ENCODE data around the gene CMSS1.

The CMSS1 gene

DNA sequence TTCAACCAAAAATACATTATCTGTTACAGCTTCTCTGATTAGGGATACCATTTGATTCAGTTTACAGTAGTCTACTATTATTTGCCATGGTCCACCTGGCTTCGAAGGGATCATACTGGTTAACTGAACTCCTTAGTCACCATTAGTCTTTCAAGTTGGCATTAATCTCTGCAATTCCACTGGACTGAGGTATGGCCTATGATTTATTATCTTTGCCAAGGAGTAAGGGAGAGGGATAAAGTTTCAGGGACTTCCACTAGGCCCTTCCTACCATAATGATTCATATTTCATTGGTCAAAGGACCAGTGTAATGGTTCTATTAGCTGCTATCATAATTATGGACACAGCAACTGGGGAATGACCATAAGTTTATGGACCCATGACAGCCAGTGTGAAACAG lies 7.3 kb upstream of the CMSS1 start:
- Histone ChIP-seq H3K9me3 (ENCODE audit: control insufficient read depth, insufficient read depth, low read length) (no peaks in the 10 kb centered on the region), H3K27ac (ENCODE audit: low read length) (no peak overlapping the region), H3K36me3 (ENCODE audit: control insufficient read depth, insufficient read depth, low read length) (no peaks in the 10 kb centered on the region), H3K27me3 (ENCODE audit: control insufficient read depth, insufficient read depth, low read length) (no peaks in the 10 kb centered on the region), H3K4me3 (ENCODE audit: low read length) (no peak overlapping the region), H3K4me1 (ENCODE audit: control insufficient read depth, insufficient read depth, low read length) (no peaks in the 10 kb centered on the region)
- no peak for DNase-seq (ENCODE audit: low read depth, low spot score)
- WGBS (ENCODE audit: insufficient coverage, insufficient read length): no CpG with 5 or more reads among the region's 1 CpG

DNA sequence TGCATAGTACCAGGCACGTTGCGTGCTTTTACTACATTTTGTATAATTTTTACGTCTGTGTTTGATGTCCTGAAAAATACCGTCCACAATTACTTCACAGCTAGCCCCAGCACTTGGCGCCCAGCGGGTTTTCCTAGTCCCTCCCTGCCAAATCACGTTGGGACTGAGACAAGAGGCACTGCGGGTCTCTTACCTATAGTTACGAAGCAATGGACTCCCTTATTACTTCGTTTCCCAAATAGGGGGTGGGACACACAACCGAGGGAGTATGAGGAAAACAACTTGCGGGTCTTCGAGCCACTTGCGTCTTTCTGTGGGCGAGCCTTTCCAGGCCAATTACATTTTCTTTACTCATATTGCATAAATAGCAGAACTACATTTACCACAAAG lies 620 bp upstream of the CMSS1 start:
- Histone ChIP-seq H3K4me3 (ENCODE audit: low read length) (peak overlapping the region; percentile 90; the same call in 1 of the 2 replicates), H3K27ac (ENCODE audit: low read length) (no peak overlapping the region), H3K27me3 (ENCODE audit: control insufficient read depth, insufficient read depth, low read length) (no peaks in the 10 kb centered on the region), H3K9me3 (ENCODE audit: control insufficient read depth, insufficient read depth, low read length) (no peaks in the 10 kb centered on the region), H3K4me1 (ENCODE audit: control insufficient read depth, insufficient read depth, low read length) (no peaks in the 10 kb centered on the region), H3K36me3 (ENCODE audit: control insufficient read depth, insufficient read depth, low read length) (no peaks in the 10 kb centered on the region)
- no peak for DNase-seq (ENCODE audit: low read depth, low spot score)
- WGBS (ENCODE audit: insufficient coverage, insufficient read length): no CpG with 5 or more reads among the region's 15 CpGs

DNA sequence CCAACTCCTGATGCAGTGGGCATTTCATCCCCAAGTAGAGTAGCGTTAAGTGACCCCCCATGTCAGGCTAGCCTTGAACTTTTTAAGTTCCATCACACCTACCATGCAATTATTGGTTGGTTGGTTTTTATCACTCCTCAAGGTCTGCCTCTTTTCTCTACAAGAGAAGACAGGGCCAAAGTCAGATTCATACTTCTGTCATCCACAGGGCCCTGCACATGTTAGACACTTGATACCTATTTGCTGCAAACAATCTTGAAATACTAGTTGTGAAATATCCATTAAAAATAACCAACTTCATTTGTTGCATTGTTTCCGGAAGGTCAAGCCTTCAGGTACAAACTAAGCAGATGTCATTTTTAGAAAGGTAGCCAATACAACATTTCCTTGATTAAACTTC lies 1.2 kb downstream of the CMSS1 start:
- H3K4me1 ChIP-seq (ENCODE audit: control insufficient read depth, insufficient read depth, low read length): no peaks in the 10 kb centered on the region
- no peaks in the 10 kb centered on the region for H3K9me3 ChIP-seq (ENCODE audit: control insufficient read depth, insufficient read depth, low read length)
- no peaks in the 10 kb centered on the region for H3K36me3 ChIP-seq (ENCODE audit: control insufficient read depth, insufficient read depth, low read length)
- DNase-seq (ENCODE audit: low read depth, low spot score): no peak
- WGBS (ENCODE audit: insufficient coverage, insufficient read length): no CpG with 5 or more reads among the region's 2 CpGs
- H3K4me3 ChIP-seq (ENCODE audit: low read length): no peak overlapping the region
- no peak overlapping the region for H3K27ac ChIP-seq (ENCODE audit: low read length)
- H3K27me3 ChIP-seq (ENCODE audit: control insufficient read depth, insufficient read depth, low read length): no peaks in the 10 kb centered on the region

DNA sequence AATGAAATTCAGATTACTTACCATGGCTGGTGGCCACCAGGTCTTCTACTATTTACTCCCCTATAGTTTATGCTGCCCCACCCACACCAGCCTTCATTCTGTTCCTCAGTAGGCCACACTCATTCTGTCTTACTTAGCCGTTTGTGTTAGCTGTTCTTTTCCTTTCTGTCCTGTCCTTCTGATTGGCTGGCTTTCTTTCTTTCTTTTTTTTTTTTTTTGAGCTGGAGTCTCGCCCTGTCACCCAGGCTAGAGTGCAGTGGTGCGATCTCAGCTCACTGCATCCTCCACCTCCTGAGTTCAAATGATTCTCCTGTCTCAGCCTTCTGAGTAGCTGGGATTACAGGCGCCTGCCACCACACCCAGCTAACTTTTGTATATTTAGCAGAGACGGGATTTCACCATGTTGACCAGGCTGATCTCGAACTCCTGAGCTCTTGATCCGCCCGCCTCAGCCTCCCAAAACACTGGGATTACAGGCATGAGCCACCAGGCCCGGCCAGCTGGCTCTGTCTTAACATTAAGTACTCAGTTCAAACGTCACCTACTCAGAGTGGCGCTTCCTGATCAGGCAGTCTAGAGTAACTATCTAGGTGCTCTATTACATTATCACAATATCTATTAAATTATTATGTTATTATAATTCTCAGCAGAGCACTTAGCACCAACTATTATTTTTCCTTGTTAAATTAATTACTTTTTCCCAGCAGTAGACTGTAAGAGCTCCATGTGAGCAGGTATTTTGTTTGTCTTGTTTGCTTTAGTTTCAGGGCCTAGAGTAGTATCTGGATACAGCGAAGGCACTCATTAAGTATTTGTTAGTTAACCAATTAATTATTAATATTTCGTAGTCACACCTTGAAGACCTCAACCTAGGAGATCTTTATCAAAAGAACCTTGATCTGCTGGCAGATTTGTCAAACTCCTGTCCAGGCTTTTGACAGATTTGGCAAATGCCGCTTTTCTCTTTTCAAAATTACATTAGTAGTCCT lies 6.4 kb downstream of the CMSS1 start:
- Histone ChIP-seq H3K36me3 (ENCODE audit: control insufficient read depth, insufficient read depth, low read length) (no peaks in the 10 kb centered on the region), H3K27me3 (ENCODE audit: control insufficient read depth, insufficient read depth, low read length) (no peaks in the 10 kb centered on the region), H3K4me1 (ENCODE audit: control insufficient read depth, insufficient read depth, low read length) (no peaks in the 10 kb centered on the region), H3K27ac (ENCODE audit: low read length) (no peak overlapping the region), H3K9me3 (ENCODE audit: control insufficient read depth, insufficient read depth, low read length) (no peaks in the 10 kb centered on the region), H3K4me3 (ENCODE audit: low read length) (no peak overlapping the region)
- no CpG with 5 or more reads among the region's 14 CpGs for WGBS (ENCODE audit: insufficient coverage, insufficient read length)
- DNase-seq (ENCODE audit: low read depth, low spot score): no peak

DNA sequence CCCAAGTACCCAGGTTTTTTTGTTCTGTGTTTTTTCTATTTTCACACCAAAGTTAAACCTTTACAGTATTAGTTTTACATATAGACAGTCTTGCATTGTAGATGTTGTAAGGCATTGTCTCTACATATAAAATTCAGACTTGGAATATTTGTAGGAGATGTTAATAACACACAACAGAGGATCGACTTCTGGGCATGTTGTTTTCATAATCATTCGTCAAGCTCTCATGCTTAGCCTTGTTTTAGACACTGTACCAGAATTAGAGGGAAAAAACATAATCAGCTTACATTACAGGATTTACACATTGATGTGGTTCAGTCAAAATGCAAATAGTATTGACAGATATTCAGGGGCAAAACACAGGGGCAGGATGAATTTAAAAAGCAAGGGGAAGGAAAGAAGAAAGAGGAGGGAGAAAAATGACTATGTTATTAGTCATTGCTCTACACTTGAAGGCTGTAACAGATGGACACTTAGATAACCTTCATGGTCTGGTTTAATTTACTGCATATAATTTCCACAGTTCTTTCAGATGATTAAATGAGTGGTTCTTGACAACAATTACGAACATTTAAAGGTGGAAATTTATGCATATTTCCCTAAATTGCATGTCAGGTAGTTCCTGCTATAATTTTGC lies 7.5 kb downstream of the CMSS1 start:
- DNase-seq (ENCODE audit: low read depth, low spot score): no peak
- no peaks in the 10 kb centered on the region for H3K27me3 ChIP-seq (ENCODE audit: control insufficient read depth, insufficient read depth, low read length)
- no peaks in the 10 kb centered on the region for H3K4me1 ChIP-seq (ENCODE audit: control insufficient read depth, insufficient read depth, low read length)
- no CpG with 5 or more reads among the region's 3 CpGs for WGBS (ENCODE audit: insufficient coverage, insufficient read length)
- H3K9me3 ChIP-seq (ENCODE audit: control insufficient read depth, insufficient read depth, low read length): no peaks in the 10 kb centered on the region
- H3K27ac ChIP-seq (ENCODE audit: low read length): no peak overlapping the region
- H3K36me3 ChIP-seq (ENCODE audit: control insufficient read depth, insufficient read depth, low read length): no peaks in the 10 kb centered on the region
- no peak overlapping the region for H3K4me3 ChIP-seq (ENCODE audit: low read length)

DNA sequence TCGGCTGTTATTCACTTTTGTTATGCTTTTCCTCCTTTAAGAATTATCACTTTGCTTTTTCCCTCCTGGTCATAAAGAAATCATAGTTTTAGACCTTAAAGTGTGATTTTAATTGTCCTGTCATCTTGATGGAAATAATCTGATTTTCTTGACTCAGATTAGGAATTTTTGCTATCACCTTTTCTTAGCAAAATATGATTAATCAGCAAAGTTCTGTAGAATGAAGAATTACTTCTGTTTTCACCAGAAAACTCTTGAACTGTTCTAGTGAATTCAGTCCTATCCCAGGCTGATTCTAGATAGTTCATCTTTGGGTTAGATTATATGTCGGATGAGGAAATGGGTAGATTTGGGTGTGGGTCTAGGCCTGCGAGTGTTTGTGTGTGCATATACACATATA lies 12.2 kb downstream of the CMSS1 start:
- DNase-seq (ENCODE audit: low read depth, low spot score): no peak
- no peaks in the 10 kb centered on the region for H3K36me3 ChIP-seq (ENCODE audit: control insufficient read depth, insufficient read depth, low read length)
- H3K4me1 ChIP-seq (ENCODE audit: control insufficient read depth, insufficient read depth, low read length): peaks cover 2% of the 10 kb centered on the region; the same call in 1 of the 2 replicates
- WGBS (ENCODE audit: insufficient coverage, insufficient read length): no CpG with 5 or more reads among the region's 3 CpGs
- no peaks in the 10 kb centered on the region for H3K27me3 ChIP-seq (ENCODE audit: control insufficient read depth, insufficient read depth, low read length)
- H3K4me3 ChIP-seq (ENCODE audit: low read length): no peak overlapping the region
- H3K27ac ChIP-seq (ENCODE audit: low read length): no peak overlapping the region
- no peaks in the 10 kb centered on the region for H3K9me3 ChIP-seq (ENCODE audit: control insufficient read depth, insufficient read depth, low read length)

- H3K36me3 ChIP-seq (ENCODE audit: control insufficient read depth, insufficient read depth, low read length): no peaks in the 10 kb centered on the region
- no peak overlapping the region for H3K27ac ChIP-seq (ENCODE audit: low read length)
- no peaks in the 10 kb centered on the region for H3K27me3 ChIP-seq (ENCODE audit: control insufficient read depth, insufficient read depth, low read length)
- no peak for DNase-seq (ENCODE audit: low read depth, low spot score)
- no peaks in the 10 kb centered on the region for H3K9me3 ChIP-seq (ENCODE audit: control insufficient read depth, insufficient read depth, low read length)
- H3K4me1 ChIP-seq (ENCODE audit: control insufficient read depth, insufficient read depth, low read length): peaks cover 2% of the 10 kb centered on the region; the same call in 1 of the 2 replicates
- no CpG with 5 or more reads among the region's 4 CpGs for WGBS (ENCODE audit: insufficient coverage, insufficient read length)
- H3K4me3 ChIP-seq (ENCODE audit: low read length): no peak overlapping the region
These were observed 16.0 kb downstream of the CMSS1 start for GRCh38 chr3:99833617-99834205.

- no peak for DNase-seq (ENCODE audit: low read depth, low spot score)
- Histone ChIP-seq H3K9me3 (ENCODE audit: control insufficient read depth, insufficient read depth, low read length) (no peaks in the 10 kb centered on the region), H3K36me3 (ENCODE audit: control insufficient read depth, insufficient read depth, low read length) (no peaks in the 10 kb centered on the region), H3K27ac (ENCODE audit: low read length) (no peak overlapping the region), H3K27me3 (ENCODE audit: control insufficient read depth, insufficient read depth, low read length) (no peaks in the 10 kb centered on the region), H3K4me3 (ENCODE audit: low read length) (no peak overlapping the region), H3K4me1 (ENCODE audit: control insufficient read depth, insufficient read depth, low read length) (peaks cover 2% of the 10 kb centered on the region; the same call in 1 of the 2 replicates)
- WGBS (ENCODE audit: insufficient coverage, insufficient read length): no CpG with 5 or more reads among the region's 2 CpGs
These were observed 16.7 kb downstream of the CMSS1 start for GRCh38 chr3:99834211-99834957.

DNA sequence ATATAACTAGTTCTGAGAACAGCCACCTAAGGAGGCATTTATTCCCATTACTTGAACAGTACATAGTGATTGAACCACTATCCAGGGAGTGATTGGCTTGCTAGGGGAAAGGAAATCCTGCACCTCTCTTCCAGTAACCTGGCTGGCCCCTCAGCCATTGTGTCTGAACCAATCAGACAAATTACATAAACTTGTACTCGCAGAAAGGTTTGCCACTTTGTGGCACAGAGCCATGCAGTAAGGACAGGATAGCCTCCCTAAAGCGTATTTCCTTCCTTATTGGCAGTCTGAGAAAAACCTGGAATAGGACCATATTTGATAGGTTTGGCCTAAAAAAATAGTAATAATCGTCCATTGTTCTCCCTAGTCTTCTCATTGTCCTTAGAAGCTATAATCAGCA lies 19.0 kb downstream of the CMSS1 start:
- Histone ChIP-seq H3K9me3 (ENCODE audit: control insufficient read depth, insufficient read depth, low read length) (no peaks in the 10 kb centered on the region), H3K4me3 (ENCODE audit: low read length) (no peak overlapping the region), H3K36me3 (ENCODE audit: control insufficient read depth, insufficient read depth, low read length) (no peaks in the 10 kb centered on the region), H3K27ac (ENCODE audit: low read length) (no peak overlapping the region), H3K4me1 (ENCODE audit: control insufficient read depth, insufficient read depth, low read length) (peaks cover 2% of the 10 kb centered on the region; the same call in 1 of the 2 replicates), H3K27me3 (ENCODE audit: control insufficient read depth, insufficient read depth, low read length) (no peaks in the 10 kb centered on the region)
- WGBS (ENCODE audit: insufficient coverage, insufficient read length): no CpG with 5 or more reads among the region's 3 CpGs
- DNase-seq (ENCODE audit: low read depth, low spot score): no peak

GRCh38 chr3:99837715-99838114 lies 20.1 kb downstream of the CMSS1 start:
- H3K4me3 ChIP-seq (ENCODE audit: low read length): no peak overlapping the region
- H3K27me3 ChIP-seq (ENCODE audit: control insufficient read depth, insufficient read depth, low read length): no peaks in the 10 kb centered on the region
- no peak for DNase-seq (ENCODE audit: low read depth, low spot score)
- no peaks in the 10 kb centered on the region for H3K36me3 ChIP-seq (ENCODE audit: control insufficient read depth, insufficient read depth, low read length)
- H3K27ac ChIP-seq (ENCODE audit: low read length): no peak overlapping the region
- no peaks in the 10 kb centered on the region for H3K9me3 ChIP-seq (ENCODE audit: control insufficient read depth, insufficient read depth, low read length)
- no peaks in the 10 kb centered on the region for H3K4me1 ChIP-seq (ENCODE audit: control insufficient read depth, insufficient read depth, low read length)
- no CpG with 5 or more reads among the region's 1 CpG for WGBS (ENCODE audit: insufficient coverage, insufficient read length)

Measured in iPS DF 6.9 (cell line).